ENCODE data around the gene SRPK2. TPM values are rescaled to one million over a fixed set of nuclear protein-coding genes. Genes with fewer than 3 reads are reported as not detected.

Gene SRPK2
- total RNA-seq, 1 donor from 2014 or later, result 54.1 TPM

DNA sequence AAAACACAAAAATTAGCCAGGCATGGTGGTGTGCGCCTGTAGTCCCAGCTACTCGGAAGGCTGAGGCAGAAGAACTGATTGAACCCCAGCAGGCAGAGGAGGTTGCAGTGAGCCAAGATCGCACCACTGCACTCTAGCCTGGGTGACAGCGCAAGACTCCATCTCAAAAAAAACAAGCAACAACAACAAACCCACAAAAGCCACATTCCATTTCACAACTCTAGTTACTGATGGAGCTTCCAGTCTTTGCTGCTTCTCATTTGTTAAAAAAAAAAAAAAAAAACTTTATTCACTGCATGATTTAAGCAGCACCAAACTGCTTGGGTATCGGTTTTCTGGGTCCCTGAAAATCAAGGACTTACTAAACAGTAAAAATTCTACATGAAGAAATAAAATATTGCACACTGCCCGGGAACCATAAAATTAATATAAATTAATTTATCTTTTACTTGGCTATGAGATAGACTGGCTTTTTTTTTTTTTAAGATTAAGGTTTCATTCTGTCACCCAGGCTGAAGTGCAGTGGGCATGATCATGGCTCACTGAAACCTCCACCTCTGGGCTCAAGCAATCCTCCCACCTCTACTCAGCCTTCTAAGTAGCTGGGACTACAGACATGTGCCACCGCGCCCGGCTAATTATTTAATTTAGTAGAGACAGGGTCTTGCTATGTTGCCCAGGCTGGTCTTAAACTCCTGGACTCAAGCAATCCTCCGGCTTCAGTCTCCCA is 42.0 kb downstream of the SRPK2 start:
- no peaks in the 10 kb centered on the region for H3K9me3 ChIP-seq (ENCODE audit: low read depth)
- peaks cover 61% of the 10 kb centered on the region for H4K20me1 ChIP-seq (ENCODE audit: low read depth)
- peaks cover 88% of the 10 kb centered on the region for H3K79me2 ChIP-seq (ENCODE audit: low read depth)
- Mint-ChIP-seq H3K4me3 (no peak overlapping the region), H3K4me1 (peaks cover 11% of the 10 kb centered on the region), H3K36me3 (no peaks in the 10 kb centered on the region), H3K27ac (no peak overlapping the region), H3K27me3 (ENCODE audit: insufficient read depth, low read depth) (no peaks in the 10 kb centered on the region), H3K9me3 (no peaks in the 10 kb centered on the region)
- H3K4me1 ChIP-seq, result no peaks in the 10 kb centered on the region
- no peak for TF ChIP-seq EZH2phosphoT487 (IDR thresholded peaks at IDR 0.05)
- TF ChIP-seq EZH2 (IDR thresholded peaks at IDR 0.05), result no peak
- TF ChIP-seq, protein P1, sequence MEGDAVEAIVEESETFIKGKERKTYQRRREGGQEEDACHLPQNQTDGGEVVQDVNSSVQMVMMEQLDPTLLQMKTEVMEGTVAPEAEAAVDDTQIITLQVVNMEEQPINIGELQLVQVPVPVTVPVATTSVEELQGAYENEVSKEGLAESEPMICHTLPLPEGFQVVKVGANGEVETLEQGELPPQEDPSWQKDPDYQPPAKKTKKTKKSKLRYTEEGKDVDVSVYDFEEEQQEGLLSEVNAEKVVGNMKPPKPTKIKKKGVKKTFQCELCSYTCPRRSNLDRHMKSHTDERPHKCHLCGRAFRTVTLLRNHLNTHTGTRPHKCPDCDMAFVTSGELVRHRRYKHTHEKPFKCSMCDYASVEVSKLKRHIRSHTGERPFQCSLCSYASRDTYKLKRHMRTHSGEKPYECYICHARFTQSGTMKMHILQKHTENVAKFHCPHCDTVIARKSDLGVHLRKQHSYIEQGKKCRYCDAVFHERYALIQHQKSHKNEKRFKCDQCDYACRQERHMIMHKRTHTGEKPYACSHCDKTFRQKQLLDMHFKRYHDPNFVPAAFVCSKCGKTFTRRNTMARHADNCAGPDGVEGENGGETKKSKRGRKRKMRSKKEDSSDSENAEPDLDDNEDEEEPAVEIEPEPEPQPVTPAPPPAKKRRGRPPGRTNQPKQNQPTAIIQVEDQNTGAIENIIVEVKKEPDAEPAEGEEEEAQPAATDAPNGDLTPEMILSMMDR (IDR thresholded peaks at IDR 0.05), result no peak
- H3F3A ChIP-seq (ENCODE audit: low read depth), result no peaks in the 10 kb centered on the region
- DNase-seq (ENCODE audit: low spot score), result no peak
- H3K4me3 ChIP-seq, result no peak overlapping the region
- H3K27ac ChIP-seq, result no peak overlapping the region
- H3K9ac ChIP-seq, result no peak overlapping the region
- no peaks in the 10 kb centered on the region for H3K27me3 ChIP-seq
- no peak overlapping the region for H2AFZ ChIP-seq (replicated peaks)
- H3K4me2 ChIP-seq, result no peak overlapping the region
- no peaks in the 10 kb centered on the region for H3K36me3 ChIP-seq

DNA sequence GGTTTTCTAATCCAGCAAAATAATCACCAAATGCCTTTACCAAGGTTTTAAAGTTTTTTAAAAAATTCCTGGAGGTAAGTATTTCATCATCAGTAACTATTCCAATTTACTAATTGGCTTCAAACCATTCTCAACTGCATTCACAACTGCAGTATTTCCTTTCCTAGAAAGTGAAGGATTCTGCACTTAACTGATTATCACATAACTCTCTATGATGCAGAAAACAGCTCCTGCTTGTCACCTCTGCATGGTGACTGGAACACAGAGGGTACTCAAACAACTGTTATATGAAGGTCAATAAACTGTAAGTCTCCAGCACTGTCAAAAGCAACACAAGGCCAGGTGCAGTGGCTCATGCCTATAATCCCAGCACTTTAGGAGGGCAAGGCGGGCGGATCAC is 42.6 kb downstream of the SRPK2 start:
- Histone ChIP-seq H3F3A (ENCODE audit: low read depth) (no peaks in the 10 kb centered on the region), H3K79me2 (ENCODE audit: low read depth) (peaks cover 84% of the 10 kb centered on the region), H3K27me3 (no peaks in the 10 kb centered on the region), H2AFZ (replicated peaks) (no peak overlapping the region), H3K9me3 (ENCODE audit: low read depth) (no peaks in the 10 kb centered on the region), H4K20me1 (ENCODE audit: low read depth) (peaks cover 58% of the 10 kb centered on the region), H3K4me3 (no peak overlapping the region), H3K36me3 (no peaks in the 10 kb centered on the region), H3K9ac (no peak overlapping the region), H3K4me2 (no peak overlapping the region), H3K27ac (no peak overlapping the region), H3K4me1 (no peaks in the 10 kb centered on the region)
- no peaks in the 10 kb centered on the region for H3K27me3 Mint-ChIP-seq (ENCODE audit: insufficient read depth, low read depth)
- no peak overlapping the region for H3K27ac Mint-ChIP-seq
- H3K9me3 Mint-ChIP-seq, result no peaks in the 10 kb centered on the region
- H3K4me3 Mint-ChIP-seq, result no peak overlapping the region
- no peak for DNase-seq (ENCODE audit: low spot score)
- TF ChIP-seq EZH2 (IDR thresholded peaks at IDR 0.05), result no peak
- TF ChIP-seq, protein P1 (IDR thresholded peaks at IDR 0.05), result no peak
- TF ChIP-seq EZH2phosphoT487 (IDR thresholded peaks at IDR 0.05), result no peak
- peaks cover 11% of the 10 kb centered on the region for H3K4me1 Mint-ChIP-seq
- H3K36me3 Mint-ChIP-seq, result no peaks in the 10 kb centered on the region

DNA sequence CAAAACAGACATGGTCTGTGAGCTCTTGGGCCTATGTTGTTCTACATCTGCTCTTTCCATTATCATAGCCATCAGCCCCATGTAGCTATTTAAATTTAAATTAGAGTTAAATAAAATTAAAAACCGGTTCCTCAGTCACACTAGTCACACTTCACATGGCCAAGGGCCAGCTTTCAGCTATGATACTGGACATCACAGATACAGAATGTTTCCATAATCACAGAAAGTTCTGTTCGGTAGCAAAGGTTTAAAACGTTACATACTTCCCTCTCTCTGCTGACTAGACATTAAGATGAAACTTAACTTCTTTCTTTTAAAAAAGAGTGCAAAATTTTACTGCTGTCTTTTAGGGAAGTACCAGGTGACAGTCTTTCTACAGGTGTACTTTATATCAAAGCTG is 43.0 kb downstream of the SRPK2 start:
- no peak for TF ChIP-seq EZH2phosphoT487 (IDR thresholded peaks at IDR 0.05)
- TF ChIP-seq EZH2 (IDR thresholded peaks at IDR 0.05), result no peak
- TF ChIP-seq, protein P1 (IDR thresholded peaks at IDR 0.05), result no peak
- Mint-ChIP-seq H3K27ac (no peak overlapping the region), H3K27me3 (ENCODE audit: insufficient read depth, low read depth) (no peaks in the 10 kb centered on the region), H3K4me3 (no peak overlapping the region), H3K36me3 (no peaks in the 10 kb centered on the region), H3K9me3 (no peaks in the 10 kb centered on the region), H3K4me1 (peaks cover 11% of the 10 kb centered on the region)
- Histone ChIP-seq H3K4me2 (no peak overlapping the region), H4K20me1 (ENCODE audit: low read depth) (peaks cover 54% of the 10 kb centered on the region), H3K4me3 (no peak overlapping the region), H3K9me3 (ENCODE audit: low read depth) (no peaks in the 10 kb centered on the region), H3K36me3 (no peaks in the 10 kb centered on the region), H2AFZ (replicated peaks) (no peak overlapping the region), H3K79me2 (ENCODE audit: low read depth) (peaks cover 84% of the 10 kb centered on the region), H3K27ac (no peak overlapping the region), H3K4me1 (no peaks in the 10 kb centered on the region), H3K27me3 (no peaks in the 10 kb centered on the region), H3K9ac (no peak overlapping the region), H3F3A (ENCODE audit: low read depth) (no peaks in the 10 kb centered on the region)
- no peak for DNase-seq (ENCODE audit: low spot score)

Data from neural progenitor cell (in vitro differentiated cells).